Omental fat pad (tissue), 4 donors: ENCODE data around the gene CCDC175. TPM values are rescaled to one million over a fixed set of nuclear protein-coding genes. Genes with fewer than 3 reads are reported as not detected.

Experiments used
- ATAC-seq: fragments of 150-250 bp; one replicate; pipeline ENCODE4 v1.9.1; 2016; ENCODE audit warnings: mild to moderate bottlenecking, moderate library complexity; ENCODE audit not compliant: low FRiP score
- DNase-seq: peaks from one replicate; pipeline ENCODE4 v3.0.0-alpha.2; 2019; ENCODE audit warnings: low spot score
- total RNA-seq, 4 donors: library from RNA; depleted of rRNA; stranded (reverse); fragments of >200 nt; gene quantifications; one replicate each; pipeline ENCODE4 v1.1.0, GENCODE V29; 2016
- TF ChIP-seq, protein P1 (sequence below), 3 donors: fragments of 450-650 bp; IDR thresholded peaks; one replicate each; pipeline ENCODE4 v1.5.1; 2016 to 2017; ENCODE audit warnings: antibody characterized with exemption in 3 of 3, mild to moderate bottlenecking in 3 of 3, moderate library complexity in 2 of 3

The CCDC175 gene
- total RNA-seq = not detected

GRCh38 chr14:59576332-59577294 lies at the start of gene CCDC175:
Gene CCDC175 (minus strand): TSS chr14:59576812. CDS start chr14:59576775, 37 bp downstream.
- DNase-seq = peak; percentile 56

GRCh38 chr14:59622631-59623030 lies 46.0 kb upstream of the CCDC175 start:
- DNase-seq (no peak), ATAC-seq (no peak)
- TF ChIP-seq, protein P1, sequence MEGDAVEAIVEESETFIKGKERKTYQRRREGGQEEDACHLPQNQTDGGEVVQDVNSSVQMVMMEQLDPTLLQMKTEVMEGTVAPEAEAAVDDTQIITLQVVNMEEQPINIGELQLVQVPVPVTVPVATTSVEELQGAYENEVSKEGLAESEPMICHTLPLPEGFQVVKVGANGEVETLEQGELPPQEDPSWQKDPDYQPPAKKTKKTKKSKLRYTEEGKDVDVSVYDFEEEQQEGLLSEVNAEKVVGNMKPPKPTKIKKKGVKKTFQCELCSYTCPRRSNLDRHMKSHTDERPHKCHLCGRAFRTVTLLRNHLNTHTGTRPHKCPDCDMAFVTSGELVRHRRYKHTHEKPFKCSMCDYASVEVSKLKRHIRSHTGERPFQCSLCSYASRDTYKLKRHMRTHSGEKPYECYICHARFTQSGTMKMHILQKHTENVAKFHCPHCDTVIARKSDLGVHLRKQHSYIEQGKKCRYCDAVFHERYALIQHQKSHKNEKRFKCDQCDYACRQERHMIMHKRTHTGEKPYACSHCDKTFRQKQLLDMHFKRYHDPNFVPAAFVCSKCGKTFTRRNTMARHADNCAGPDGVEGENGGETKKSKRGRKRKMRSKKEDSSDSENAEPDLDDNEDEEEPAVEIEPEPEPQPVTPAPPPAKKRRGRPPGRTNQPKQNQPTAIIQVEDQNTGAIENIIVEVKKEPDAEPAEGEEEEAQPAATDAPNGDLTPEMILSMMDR (IDR thresholded peaks at IDR 0.05) = no peak

More at GRCh38 chr14:59576332-59577294, at the start of gene CCDC175:
- peak; percentile 85 for ATAC-seq
- TF ChIP-seq, protein P1 (IDR thresholded peaks at IDR 0.05) = no peak

DNA sequence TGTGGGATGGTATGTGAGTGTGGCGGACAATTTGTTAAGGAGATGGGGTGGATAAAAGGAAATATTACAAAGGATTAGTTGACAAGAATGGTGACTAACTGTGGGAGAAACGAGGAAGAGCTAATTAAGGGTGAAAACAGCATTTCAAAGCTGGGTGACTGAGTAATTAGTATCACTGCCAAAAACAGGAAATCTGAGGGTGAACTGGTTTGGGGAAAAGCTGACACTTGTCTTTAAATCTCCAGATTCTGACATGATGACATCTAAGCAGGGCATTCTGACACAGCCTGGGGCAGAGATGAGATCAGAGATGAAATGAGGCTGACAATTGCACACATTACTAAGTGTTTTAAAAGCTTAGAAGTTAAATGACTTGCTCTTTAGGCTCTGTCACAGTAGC lies 42.4 kb upstream of the CCDC175 start:
- TF ChIP-seq, protein P1 (IDR thresholded peaks at IDR 0.05) = no peak
- ATAC-seq (no peak), DNase-seq (no peak)

GRCh38 chr14:59601056-59601455 lies 24.4 kb upstream of the CCDC175 start:
- ATAC-seq (no peak), DNase-seq (no peak)
- TF ChIP-seq, protein P1 (IDR thresholded peaks at IDR 0.05) = no peak

GRCh38 chr14:59600211-59600945 lies 23.8 kb upstream of the CCDC175 start:
- DNase-seq (no peak), ATAC-seq (no peak)
- TF ChIP-seq, protein P1 (IDR thresholded peaks at IDR 0.05) = no peak

- ATAC-seq = no peak
- TF ChIP-seq, protein P1 (IDR thresholded peaks at IDR 0.05) = no peak
- DNase-seq = no peak
Measured at GRCh38 chr14:59595071-59595470, 18.5 kb upstream of the CCDC175 start.
